Upper lobe of left lung (tissue), 4 donors: ENCODE results near the gene TCP11L2.

Experiments used
- CTCF ChIP-seq, 6 experiments: fragments of 450-650 bp in 4 of 6; fragments of 200-600 bp in 2 of 6; sonication (generic) in 2 of 6; IDR thresholded peaks; one replicate each; pipeline ENCODE4 v1.5.1; 2016 to 2019; ENCODE audit warnings: antibody characterized with exemption in 6 of 6
- POLR2A ChIP-seq, 4 donors: fragments of 450-650 bp; IDR thresholded peaks; one replicate each; pipeline ENCODE4 v1.5.1; 2016 to 2017; ENCODE audit warnings: antibody characterized with exemption in 4 of 4, mild to moderate bottlenecking in 2 of 4
- POLR2AphosphoS5 ChIP-seq, 2 donors: sonication (generic); formaldehyde crosslinking; IDR thresholded peaks; one replicate each; pipeline ENCODE4 v1.5.1; 2017; ENCODE audit warnings: antibody characterized with exemption in 2 of 2

DNA sequence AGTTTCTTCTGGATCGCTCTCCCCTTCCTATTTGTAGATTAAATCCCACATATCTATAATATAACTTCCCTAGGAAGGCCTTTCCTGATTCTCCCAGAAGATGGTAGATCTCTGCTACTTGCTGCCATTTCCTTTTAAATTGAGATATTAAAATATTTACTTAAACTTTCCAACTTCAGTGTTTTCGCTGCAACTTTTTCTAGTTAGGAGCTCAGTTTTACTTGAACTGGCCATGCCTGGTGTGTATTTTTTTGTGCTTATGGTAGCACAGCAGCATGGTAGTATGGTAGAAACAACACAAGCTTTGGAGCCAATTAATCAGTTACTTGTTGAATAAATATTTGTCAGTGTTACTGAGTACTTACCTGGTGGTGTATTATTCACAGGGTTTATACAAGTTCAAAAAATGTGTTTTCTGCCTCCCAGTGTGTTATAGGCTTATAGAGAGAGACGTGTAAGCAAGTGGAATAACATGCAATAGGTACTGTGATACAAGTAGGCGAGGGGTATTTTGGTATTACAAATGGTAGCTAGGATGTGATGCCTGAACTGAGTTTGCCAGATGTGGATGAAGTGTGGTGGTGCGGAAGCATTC lies 58.0 kb downstream of the TCP11L2 start:
- TF ChIP-seq CTCF (IDR thresholded peaks at IDR 0.05) (no peak), POLR2AphosphoS5 (IDR thresholded peaks at IDR 0.05) (no peak), POLR2A (IDR thresholded peaks at IDR 0.05) (no peak)
